ENCODE data around the gene AHI1. TPM values are rescaled to one million over a fixed set of nuclear protein-coding genes. Genes with fewer than 3 reads are reported as not detected.

AHI1 gene
- total RNA-seq, 1 experiment from 2014 or later = 14.1 TPM

DNA sequence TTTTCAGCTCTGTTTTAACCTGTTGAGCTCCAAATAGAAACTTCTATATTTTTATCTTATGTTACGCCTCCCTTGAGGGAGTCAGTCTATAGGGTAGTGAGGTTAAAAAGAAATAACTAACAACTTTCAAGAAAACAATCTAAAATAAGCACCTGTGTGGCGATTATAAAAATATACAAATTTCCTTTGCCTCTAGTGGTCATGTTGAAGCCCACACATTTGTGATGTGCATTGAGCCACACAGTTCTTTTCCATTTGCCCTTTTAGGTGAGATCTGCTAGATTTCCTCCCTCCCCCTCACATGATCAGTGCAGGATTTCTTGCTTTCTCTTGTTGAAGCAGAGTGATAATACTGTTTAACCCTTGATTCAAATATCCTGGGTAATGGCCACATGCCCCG lies 232.3 kb downstream of the AHI1 start:
- H3K27me3 ChIP-seq (ENCODE audit: low read length) = no peaks in the 10 kb centered on the region
- no peak for DNase-seq
- H3K4me3 ChIP-seq (ENCODE audit: low read length) = no peak overlapping the region
- H3K9ac ChIP-seq (ENCODE audit: low read length) = no peak overlapping the region
- no peaks in the 10 kb centered on the region for H3K36me3 ChIP-seq (ENCODE audit: insufficient read depth, low read length)
- H4K20me1 ChIP-seq (ENCODE audit: insufficient read depth, low read depth, low read length) = no peaks in the 10 kb centered on the region
- H2AFZ ChIP-seq (ENCODE audit: low read length) = no peak overlapping the region
- H3K27ac ChIP-seq (ENCODE audit: low read length) = no peak overlapping the region
- H3K4me1 ChIP-seq (ENCODE audit: low read length) = peaks cover 11% of the 10 kb centered on the region
- H3K4me2 ChIP-seq (ENCODE audit: low read depth, low read length, poor library complexity, severe bottlenecking) = no peak overlapping the region
- H3K9me3 ChIP-seq (ENCODE audit: low read length) = no peaks in the 10 kb centered on the region
- H3K79me2 ChIP-seq (ENCODE audit: low read length) = no peaks in the 10 kb centered on the region
- H3K9me2 ChIP-seq (replicated peaks; ENCODE audit: insufficient read depth, low read length) = no peaks in the 10 kb centered on the region

DNA sequence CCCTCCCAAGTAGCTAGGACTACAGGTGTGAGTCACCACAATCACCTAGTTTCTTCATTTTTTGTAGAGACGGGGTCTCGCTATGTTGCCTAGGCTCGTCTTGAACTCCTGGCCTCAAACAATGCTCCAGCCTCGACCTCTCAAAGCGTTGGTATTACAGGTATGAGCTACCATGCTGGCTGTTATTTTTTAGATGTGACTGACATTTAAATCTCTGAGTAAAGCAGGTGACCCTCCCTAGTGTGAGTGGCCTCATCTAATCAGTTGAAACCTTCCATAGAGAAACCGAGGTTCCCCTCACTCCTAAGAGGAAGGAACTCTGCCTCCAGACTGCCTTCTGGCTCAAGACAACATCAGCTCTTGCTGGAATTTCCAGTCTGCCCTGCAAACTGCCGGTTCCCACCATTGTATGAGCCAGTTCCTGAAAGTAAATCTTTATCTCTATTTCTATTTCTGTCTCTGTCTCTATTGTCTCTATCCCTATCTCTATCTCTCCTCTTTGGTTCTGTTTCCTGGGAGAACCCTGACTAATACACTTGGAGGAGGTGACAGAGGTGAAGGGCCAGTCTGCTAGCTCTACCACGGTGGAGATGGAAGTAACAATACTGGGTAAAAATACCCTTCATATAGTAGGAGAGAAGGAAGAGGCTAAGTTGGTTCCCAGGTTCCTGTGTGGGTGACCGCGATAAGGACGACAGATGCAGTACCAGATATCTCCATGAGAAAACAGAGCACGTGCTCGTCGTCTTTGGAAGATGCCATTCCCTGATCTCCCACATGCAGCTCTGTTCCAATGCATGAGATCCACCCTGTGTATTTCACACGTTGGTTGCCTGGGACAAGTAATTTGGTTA lies 235.4 kb downstream of the AHI1 start:
- H3K36me3 ChIP-seq (ENCODE audit: insufficient read depth, low read length) = no peaks in the 10 kb centered on the region
- no peak overlapping the region for H3K4me3 ChIP-seq (ENCODE audit: low read length)
- H2AFZ ChIP-seq (ENCODE audit: low read length) = no peak overlapping the region
- H3K4me1 ChIP-seq (ENCODE audit: low read length) = peaks cover 7% of the 10 kb centered on the region
- no peaks in the 10 kb centered on the region for H4K20me1 ChIP-seq (ENCODE audit: insufficient read depth, low read depth, low read length)
- no peak overlapping the region for H3K9ac ChIP-seq (ENCODE audit: low read length)
- no peak overlapping the region for H3K27ac ChIP-seq (ENCODE audit: low read length)
- H3K9me3 ChIP-seq (ENCODE audit: low read length) = no peaks in the 10 kb centered on the region
- DNase-seq = no peak
- H3K27me3 ChIP-seq (ENCODE audit: low read length) = no peaks in the 10 kb centered on the region
- no peaks in the 10 kb centered on the region for H3K79me2 ChIP-seq (ENCODE audit: low read length)
- H3K4me2 ChIP-seq (ENCODE audit: low read depth, low read length, poor library complexity, severe bottlenecking) = no peak overlapping the region
- H3K9me2 ChIP-seq (replicated peaks; ENCODE audit: insufficient read depth, low read length) = no peaks in the 10 kb centered on the region

DNA sequence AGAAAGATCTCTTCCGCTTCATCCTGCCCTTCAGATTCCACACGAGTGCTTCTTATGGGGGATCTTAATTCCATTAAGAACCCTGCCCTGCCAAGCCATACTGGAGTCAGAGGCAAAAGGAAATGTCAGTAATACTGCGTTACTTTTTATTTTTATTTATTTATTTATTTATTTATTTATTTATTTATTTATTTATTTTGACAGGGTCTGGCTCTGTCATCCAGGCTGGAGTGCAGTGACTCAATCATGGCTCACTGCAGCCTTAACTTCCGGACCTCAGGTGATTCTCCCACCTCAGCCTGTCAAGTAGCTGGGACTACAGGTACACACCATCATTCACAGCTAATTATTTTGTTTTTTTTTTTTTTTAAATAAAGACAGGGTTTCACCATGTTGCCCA lies 236.9 kb downstream of the AHI1 start:
- Histone ChIP-seq H2AFZ (ENCODE audit: low read length) (no peak overlapping the region), H3K4me2 (ENCODE audit: low read depth, low read length, poor library complexity, severe bottlenecking) (no peak overlapping the region), H3K27ac (ENCODE audit: low read length) (no peak overlapping the region), H3K27me3 (ENCODE audit: low read length) (no peaks in the 10 kb centered on the region), H3K4me1 (ENCODE audit: low read length) (peaks cover 3% of the 10 kb centered on the region), H3K4me3 (ENCODE audit: low read length) (no peak overlapping the region), H3K9ac (ENCODE audit: low read length) (no peak overlapping the region), H4K20me1 (ENCODE audit: insufficient read depth, low read depth, low read length) (no peaks in the 10 kb centered on the region), H3K9me3 (ENCODE audit: low read length) (no peaks in the 10 kb centered on the region), H3K36me3 (ENCODE audit: insufficient read depth, low read length) (no peaks in the 10 kb centered on the region), H3K9me2 (replicated peaks; ENCODE audit: insufficient read depth, low read length) (no peaks in the 10 kb centered on the region), H3K79me2 (ENCODE audit: low read length) (no peaks in the 10 kb centered on the region)
- no peak for DNase-seq

DNA sequence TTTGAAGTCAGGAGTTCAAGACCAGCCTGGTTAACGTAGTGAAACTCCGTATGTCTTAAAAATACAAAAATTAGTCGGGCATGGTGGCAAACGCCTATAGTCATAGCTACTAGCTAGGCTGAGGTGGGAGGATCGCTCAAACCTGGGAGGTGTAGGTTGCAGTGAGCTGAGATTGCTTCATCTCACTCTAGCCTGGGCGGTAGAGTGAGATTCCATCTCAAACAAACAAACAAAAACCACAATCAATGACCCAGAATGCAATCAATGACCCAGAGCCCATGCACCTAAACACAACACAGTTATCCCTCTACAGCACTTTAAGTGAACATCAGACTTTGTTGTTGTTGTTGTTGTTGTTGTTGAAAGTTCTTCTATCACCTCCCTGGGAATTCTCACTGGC lies 238.6 kb downstream of the AHI1 start:
- Histone ChIP-seq H3K9me2 (replicated peaks; ENCODE audit: insufficient read depth, low read length) (no peaks in the 10 kb centered on the region), H4K20me1 (ENCODE audit: insufficient read depth, low read depth, low read length) (no peaks in the 10 kb centered on the region), H3K4me1 (ENCODE audit: low read length) (no peaks in the 10 kb centered on the region), H2AFZ (ENCODE audit: low read length) (no peak overlapping the region), H3K36me3 (ENCODE audit: insufficient read depth, low read length) (no peaks in the 10 kb centered on the region), H3K4me2 (ENCODE audit: low read depth, low read length, poor library complexity, severe bottlenecking) (no peak overlapping the region), H3K9ac (ENCODE audit: low read length) (no peak overlapping the region), H3K27me3 (ENCODE audit: low read length) (no peaks in the 10 kb centered on the region), H3K79me2 (ENCODE audit: low read length) (no peaks in the 10 kb centered on the region), H3K27ac (ENCODE audit: low read length) (no peak overlapping the region), H3K4me3 (ENCODE audit: low read length) (no peak overlapping the region), H3K9me3 (ENCODE audit: low read length) (no peaks in the 10 kb centered on the region)
- no peak for DNase-seq

DNA sequence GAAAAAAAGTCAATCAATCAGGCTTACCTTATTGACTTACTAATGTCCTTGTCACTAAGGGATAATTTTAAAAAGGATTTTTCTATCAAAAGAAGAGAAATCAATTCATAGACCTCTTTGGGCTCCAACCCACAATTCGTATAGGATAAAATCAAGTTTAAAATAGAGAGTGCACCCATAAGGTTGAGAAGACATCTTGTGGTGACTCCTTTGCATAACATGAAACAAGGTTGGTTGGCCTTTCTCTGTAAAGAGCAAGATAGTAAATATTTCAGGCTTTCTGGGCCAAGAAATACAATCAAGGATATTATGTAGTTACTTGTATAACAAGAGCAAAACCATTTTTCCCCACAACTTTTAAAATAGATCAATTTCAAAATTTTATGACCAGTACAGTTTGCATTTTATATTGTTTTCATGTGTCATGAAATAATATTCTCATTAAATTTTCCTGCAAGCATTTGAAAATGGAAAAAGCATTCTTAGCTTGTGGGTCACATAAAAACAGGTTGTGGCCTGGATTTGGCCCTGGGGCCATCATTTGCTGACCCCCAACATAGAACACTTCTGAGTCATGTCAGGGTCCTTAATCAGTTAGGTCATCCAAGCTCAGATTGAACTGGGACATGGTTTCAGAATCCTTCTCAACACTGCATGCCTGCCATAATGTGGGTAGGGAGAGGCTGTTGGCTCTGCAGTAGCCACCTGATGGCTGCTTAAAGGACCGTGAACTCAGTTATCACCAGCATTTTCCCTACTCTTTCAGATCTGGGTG lies 239.7 kb downstream of the AHI1 start:
- Histone ChIP-seq H3K9me2 (replicated peaks; ENCODE audit: insufficient read depth, low read length) (no peaks in the 10 kb centered on the region), H3K4me1 (ENCODE audit: low read length) (no peaks in the 10 kb centered on the region), H3K27ac (ENCODE audit: low read length) (no peak overlapping the region), H3K9ac (ENCODE audit: low read length) (no peak overlapping the region), H3K36me3 (ENCODE audit: insufficient read depth, low read length) (no peaks in the 10 kb centered on the region), H3K9me3 (ENCODE audit: low read length) (no peaks in the 10 kb centered on the region), H3K4me3 (ENCODE audit: low read length) (no peak overlapping the region), H4K20me1 (ENCODE audit: insufficient read depth, low read depth, low read length) (no peaks in the 10 kb centered on the region), H3K4me2 (ENCODE audit: low read depth, low read length, poor library complexity, severe bottlenecking) (no peak overlapping the region), H2AFZ (ENCODE audit: low read length) (no peak overlapping the region), H3K27me3 (ENCODE audit: low read length) (no peaks in the 10 kb centered on the region), H3K79me2 (ENCODE audit: low read length) (no peaks in the 10 kb centered on the region)
- no peak for DNase-seq

DNA sequence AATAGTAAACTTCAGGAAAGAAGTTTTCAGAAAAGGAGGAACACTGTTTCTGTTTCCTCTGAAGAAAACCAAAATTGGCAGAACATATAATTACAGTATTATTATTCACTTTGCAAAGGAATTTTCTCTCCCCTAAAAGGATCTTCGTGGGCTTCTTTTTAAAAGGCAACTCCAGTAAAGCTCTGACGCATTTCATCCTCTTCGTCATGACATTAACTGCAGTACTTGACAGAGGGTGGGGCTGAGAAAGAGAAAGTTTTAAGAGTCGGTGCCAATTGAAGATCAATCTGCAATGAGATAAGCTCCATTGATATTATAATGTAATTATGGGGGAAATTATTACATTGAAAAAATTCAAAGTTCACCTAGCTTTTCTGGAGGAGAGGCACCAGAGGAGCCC lies 240.7 kb downstream of the AHI1 start:
- Histone ChIP-seq H3K9me2 (replicated peaks; ENCODE audit: insufficient read depth, low read length) (no peaks in the 10 kb centered on the region), H3K9me3 (ENCODE audit: low read length) (no peaks in the 10 kb centered on the region), H3K4me3 (ENCODE audit: low read length) (no peak overlapping the region), H2AFZ (ENCODE audit: low read length) (no peak overlapping the region), H3K4me1 (ENCODE audit: low read length) (no peaks in the 10 kb centered on the region), H3K9ac (ENCODE audit: low read length) (no peak overlapping the region), H3K27me3 (ENCODE audit: low read length) (no peaks in the 10 kb centered on the region), H3K79me2 (ENCODE audit: low read length) (no peaks in the 10 kb centered on the region), H3K4me2 (ENCODE audit: low read depth, low read length, poor library complexity, severe bottlenecking) (no peak overlapping the region), H4K20me1 (ENCODE audit: insufficient read depth, low read depth, low read length) (no peaks in the 10 kb centered on the region), H3K27ac (ENCODE audit: low read length) (no peak overlapping the region), H3K36me3 (ENCODE audit: insufficient read depth, low read length) (no peaks in the 10 kb centered on the region)
- DNase-seq = no peak

DNA sequence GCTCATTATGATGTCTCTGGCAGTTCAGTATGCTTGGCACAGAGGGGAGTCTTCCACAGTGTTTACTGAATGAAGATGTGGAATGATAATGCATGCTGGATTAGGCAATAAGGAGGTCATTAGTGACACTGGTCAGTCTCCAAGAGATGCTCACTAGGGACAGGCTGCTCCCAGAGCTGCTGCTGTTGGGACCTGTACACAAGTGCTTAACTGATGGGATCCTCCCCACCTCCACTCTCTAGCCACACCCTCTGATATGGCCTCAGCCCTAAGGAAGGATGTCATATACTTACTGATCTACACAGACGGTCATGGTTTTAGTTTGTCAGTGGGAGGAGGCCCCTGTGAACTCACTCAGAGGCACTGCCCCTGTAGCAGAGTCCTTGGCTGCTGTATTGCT lies 243.1 kb downstream of the AHI1 start:
- Histone ChIP-seq H3K27me3 (ENCODE audit: low read length) (no peaks in the 10 kb centered on the region), H3K27ac (ENCODE audit: low read length) (no peak overlapping the region), H3K9ac (ENCODE audit: low read length) (no peak overlapping the region), H3K79me2 (ENCODE audit: low read length) (no peaks in the 10 kb centered on the region), H4K20me1 (ENCODE audit: insufficient read depth, low read depth, low read length) (no peaks in the 10 kb centered on the region), H3K9me3 (ENCODE audit: low read length) (no peaks in the 10 kb centered on the region), H3K4me3 (ENCODE audit: low read length) (no peak overlapping the region), H2AFZ (ENCODE audit: low read length) (no peak overlapping the region), H3K36me3 (ENCODE audit: insufficient read depth, low read length) (no peaks in the 10 kb centered on the region), H3K4me2 (ENCODE audit: low read depth, low read length, poor library complexity, severe bottlenecking) (no peak overlapping the region), H3K4me1 (ENCODE audit: low read length) (no peaks in the 10 kb centered on the region), H3K9me2 (replicated peaks; ENCODE audit: insufficient read depth, low read length) (no peaks in the 10 kb centered on the region)
- no peak for DNase-seq

DNA sequence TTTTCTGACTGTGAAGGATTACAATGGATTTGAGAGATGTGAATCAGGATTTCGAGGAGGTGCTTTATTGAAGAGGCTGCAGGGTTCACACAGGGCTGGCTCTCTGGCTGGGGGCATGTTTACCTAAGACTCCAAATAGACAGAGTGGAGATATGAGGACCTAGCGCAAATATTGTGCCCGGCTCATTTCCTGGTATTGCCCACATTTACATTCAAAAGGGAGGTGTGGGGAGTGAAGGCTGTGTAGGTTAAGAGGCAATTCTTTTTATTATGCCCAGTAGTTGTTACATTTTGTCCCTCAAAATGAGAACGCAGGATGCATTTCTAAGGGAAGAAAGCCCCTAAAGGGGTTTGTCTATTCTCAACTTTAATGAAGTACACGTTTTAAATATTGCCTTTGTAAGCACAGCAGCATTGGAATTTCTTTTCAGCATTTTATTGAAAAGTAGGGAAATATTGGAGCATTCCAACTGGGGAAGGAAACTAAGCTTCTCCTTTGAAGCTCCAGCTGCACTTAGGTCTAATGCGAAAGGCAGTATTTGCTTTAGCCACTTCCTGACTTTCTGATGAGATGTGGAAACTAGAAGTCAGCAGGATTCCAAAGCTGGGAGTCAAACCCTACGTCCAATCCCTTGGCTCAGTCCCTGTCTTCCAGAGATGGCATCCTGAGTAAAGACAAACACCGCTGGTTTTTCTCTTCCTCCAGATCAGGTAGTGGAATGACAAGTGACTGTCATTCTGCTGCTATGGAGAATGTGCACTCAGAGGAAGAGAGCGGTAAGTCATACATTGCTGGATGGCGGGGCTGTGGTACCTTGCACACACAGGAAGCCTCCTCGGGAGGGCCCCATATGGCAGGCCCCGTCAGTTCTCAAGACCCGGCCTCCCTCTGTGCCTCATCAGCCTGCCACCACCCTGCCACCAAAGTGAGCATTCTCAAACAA lies 245.8 kb downstream of the AHI1 start:
- no peaks in the 10 kb centered on the region for H4K20me1 ChIP-seq (ENCODE audit: insufficient read depth, low read depth, low read length)
- H3K4me3 ChIP-seq (ENCODE audit: low read length) = no peak overlapping the region
- H3K4me1 ChIP-seq (ENCODE audit: low read length) = no peaks in the 10 kb centered on the region
- no peaks in the 10 kb centered on the region for H3K27me3 ChIP-seq (ENCODE audit: low read length)
- no peaks in the 10 kb centered on the region for H3K36me3 ChIP-seq (ENCODE audit: insufficient read depth, low read length)
- H3K9ac ChIP-seq (ENCODE audit: low read length) = no peak overlapping the region
- no peaks in the 10 kb centered on the region for H3K9me3 ChIP-seq (ENCODE audit: low read length)
- no peak overlapping the region for H3K4me2 ChIP-seq (ENCODE audit: low read depth, low read length, poor library complexity, severe bottlenecking)
- no peaks in the 10 kb centered on the region for H3K9me2 ChIP-seq (replicated peaks; ENCODE audit: insufficient read depth, low read length)
- DNase-seq = no peak
- H2AFZ ChIP-seq (ENCODE audit: low read length) = no peak overlapping the region
- no peak overlapping the region for H3K27ac ChIP-seq (ENCODE audit: low read length)
- H3K79me2 ChIP-seq (ENCODE audit: low read length) = no peaks in the 10 kb centered on the region

Measured in Karpas-422 (cell line).